ENCODE results near the gene DNAJC18.

DNA sequence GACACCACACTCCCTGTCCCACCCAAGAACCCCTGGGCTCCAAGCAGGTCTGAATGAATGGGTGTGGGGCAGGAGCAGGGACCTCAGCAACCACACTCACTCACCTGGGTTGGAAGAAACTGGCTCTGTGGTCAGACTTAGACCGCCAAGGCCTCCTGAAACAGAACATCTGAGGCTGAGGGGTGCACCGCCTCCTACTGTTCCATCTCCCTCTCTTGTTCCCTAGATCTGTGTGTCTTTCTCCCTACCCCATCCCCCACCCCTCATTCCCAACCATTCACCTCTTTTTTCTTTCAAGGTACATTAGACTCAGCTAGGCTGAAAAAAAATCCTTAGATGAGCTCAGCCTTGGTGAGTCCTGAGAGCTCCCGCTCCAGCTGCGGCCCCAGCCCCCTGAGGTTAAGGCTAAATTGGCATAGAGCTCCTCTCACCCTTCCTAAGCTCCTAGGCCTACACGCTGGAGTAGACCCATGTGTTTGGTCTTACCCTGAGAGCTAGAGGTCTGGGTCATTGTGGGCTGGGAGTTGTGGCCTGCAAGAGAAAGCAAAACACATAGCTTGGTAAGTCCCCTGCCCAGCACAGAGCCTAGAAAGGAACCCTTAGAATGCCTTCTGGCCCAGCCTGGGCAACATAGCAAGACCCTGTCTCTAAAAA lies 18.5 kb upstream of the DNAJC18 start:
- TF ChIP-seq POLR2A (IDR thresholded peaks at IDR 0.05), result no peak
- TF ChIP-seq, protein P1, sequence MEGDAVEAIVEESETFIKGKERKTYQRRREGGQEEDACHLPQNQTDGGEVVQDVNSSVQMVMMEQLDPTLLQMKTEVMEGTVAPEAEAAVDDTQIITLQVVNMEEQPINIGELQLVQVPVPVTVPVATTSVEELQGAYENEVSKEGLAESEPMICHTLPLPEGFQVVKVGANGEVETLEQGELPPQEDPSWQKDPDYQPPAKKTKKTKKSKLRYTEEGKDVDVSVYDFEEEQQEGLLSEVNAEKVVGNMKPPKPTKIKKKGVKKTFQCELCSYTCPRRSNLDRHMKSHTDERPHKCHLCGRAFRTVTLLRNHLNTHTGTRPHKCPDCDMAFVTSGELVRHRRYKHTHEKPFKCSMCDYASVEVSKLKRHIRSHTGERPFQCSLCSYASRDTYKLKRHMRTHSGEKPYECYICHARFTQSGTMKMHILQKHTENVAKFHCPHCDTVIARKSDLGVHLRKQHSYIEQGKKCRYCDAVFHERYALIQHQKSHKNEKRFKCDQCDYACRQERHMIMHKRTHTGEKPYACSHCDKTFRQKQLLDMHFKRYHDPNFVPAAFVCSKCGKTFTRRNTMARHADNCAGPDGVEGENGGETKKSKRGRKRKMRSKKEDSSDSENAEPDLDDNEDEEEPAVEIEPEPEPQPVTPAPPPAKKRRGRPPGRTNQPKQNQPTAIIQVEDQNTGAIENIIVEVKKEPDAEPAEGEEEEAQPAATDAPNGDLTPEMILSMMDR (IDR thresholded peaks at IDR 0.05), result no peak
